Head of caudate nucleus (tissue), 42 donors: ENCODE data around the gene MRGPRF.

Experiments used
- DNase-seq, 42 donors: peaks; one replicate each; pipeline versions ENCODE4 v3.0.0 to v3.0.0-alpha.2; 2020 to 2021; ENCODE audit warnings: mixed read lengths in 7 of 42
- intact Hi-C: fragments of 100-400 bp; cut with DNase I; formaldehyde crosslinking; loops from one replicate; pipeline ENCODE4 v1.15.0; 2022

MRGPRF gene

GRCh38 chr11:69013009-69013951 is at the start of gene MRGPRF:
Gene MRGPRF, minus strand, starts transcription at chr11:69013246. Its CDS starts 3,345 bp downstream, at chr11:69009901.
- intact Hi-C loops = no loop called here
- peak in 10 of 42 donors; percentile 15 to 69 (median 28) for DNase-seq

GRCh38 chr11:69062169-69062855 is 49.3 kb upstream of the MRGPRF start:
- intact Hi-C loops = no loop called here
- peak in 4 of 42 donors; percentile 51 to 55 (median 52) for DNase-seq

- intact Hi-C loops = no loop called here
- DNase-seq = peak in 1 of 42 donors; percentile 51
Measured at GRCh38 chr11:69061713-69062053, 48.6 kb upstream of the MRGPRF start.

GRCh38 chr11:69060806-69061712 is 48.0 kb upstream of the MRGPRF start:
- intact Hi-C loops = no loop called here
- DNase-seq = no peak

GRCh38 chr11:69059985-69060384 is 46.9 kb upstream of the MRGPRF start:
- DNase-seq = peak in 4 of 42 donors; percentile 19 to 43 (median 26)
- intact Hi-C loops = no loop called here

GRCh38 chr11:69059429-69059828 is 46.4 kb upstream of the MRGPRF start:
- DNase-seq = no peak
- intact Hi-C loops = no loop called here

GRCh38 chr11:69058511-69059270 is 45.6 kb upstream of the MRGPRF start:
- DNase-seq = no peak
- intact Hi-C loops = no loop called here

GRCh38 chr11:69057801-69058200 is 44.8 kb upstream of the MRGPRF start:
- intact Hi-C loops = no loop called here
- no peak for DNase-seq

- intact Hi-C loops = no loop called here
Measured at GRCh38 chr11:69057236-69057635, 44.2 kb upstream of the MRGPRF start.

GRCh38 chr11:69055598-69056516 is 42.8 kb upstream of the MRGPRF start:
- peak; percentile 51 to 93 (median 76) for DNase-seq
- intact Hi-C loops = no loop called here

More at GRCh38 chr11:69057236-69057635, 44.2 kb upstream of the MRGPRF start:
- no peak for DNase-seq

GRCh38 chr11:69055212-69055586 is 42.2 kb upstream of the MRGPRF start:
- no peak for DNase-seq
- intact Hi-C loops = no loop called here

GRCh38 chr11:69054397-69055211 is 41.6 kb upstream of the MRGPRF start:
- intact Hi-C loops = no loop called here
- DNase-seq = no peak

GRCh38 chr11:69053546-69054396 is 40.7 kb upstream of the MRGPRF start:
- DNase-seq = no peak
- intact Hi-C loops = no loop called here

GRCh38 chr11:69053169-69053477 is 40.1 kb upstream of the MRGPRF start:
- intact Hi-C loops = no loop called here
- no peak for DNase-seq

- DNase-seq = peak in 1 of 42 donors; percentile 34
- intact Hi-C loops = no loop called here
Measured at GRCh38 chr11:69052343-69053168, 39.5 kb upstream of the MRGPRF start.
